KMS-11 (cell line): ENCODE measurements around the gene MYO1A.

ENCODE experiments used
- H2AFZ ChIP-seq: fragments of 200-600 bp; sonication (generic); 2 replicates; pipeline ENCODE4 v1.6.1; 2016; ENCODE audit warnings: antibody characterized with exemption, mixed run types, low read depth
- H3K27ac ChIP-seq: fragments of 200-600 bp; sonication (generic); 2 replicates; pipeline ENCODE4 v1.6.1; 2016; ENCODE audit warnings: mild to moderate bottlenecking, mixed run types
- H3K27me3 ChIP-seq: fragments of 200-600 bp; sonication (generic); 2 replicates; pipeline ENCODE4 v1.6.1; 2017; ENCODE audit warnings: mild to moderate bottlenecking, low read depth, mixed run types, moderate library complexity; ENCODE audit not compliant: insufficient read depth
- H3K36me3 ChIP-seq: fragments of 200-600 bp; sonication (generic); 2 replicates; pipeline ENCODE4 v1.6.1; 2017; ENCODE audit warnings: mild to moderate bottlenecking, mixed run types; ENCODE audit not compliant: insufficient read depth
- H3K4me1 ChIP-seq: fragments of 200-600 bp; sonication (generic); 2 replicates; pipeline ENCODE4 v1.6.1; 2016; ENCODE audit warnings: mild to moderate bottlenecking, low read depth, mixed run types; ENCODE audit not compliant: poor library complexity, severe bottlenecking
- H3K4me2 ChIP-seq: fragments of 200-600 bp; sonication (generic); 2 replicates; pipeline ENCODE4 v1.7.0; 2016; ENCODE audit warnings: mild to moderate bottlenecking, mixed run types
- H3K4me3 ChIP-seq: fragments of 200-600 bp; sonication (generic); IDR thresholded peaks from 2 replicates; pipeline ENCODE4 v1.6.1; 2017; ENCODE audit warnings: low read depth, low read length, mixed read lengths; ENCODE audit not compliant: insufficient read depth
- H3K79me2 ChIP-seq: fragments of 200-600 bp; sonication (generic); 2 replicates; pipeline ENCODE4 v1.6.1; 2016; ENCODE audit warnings: low read depth, mixed run types; ENCODE audit not compliant: insufficient read depth
- H3K9ac ChIP-seq: fragments of 200-600 bp; sonication (generic); 2 replicates; pipeline ENCODE4 v1.6.1; 2016; ENCODE audit warnings: mild to moderate bottlenecking, mixed run types
- H4K20me1 ChIP-seq: fragments of 200-600 bp; sonication (generic); 2 replicates; pipeline ENCODE4 v1.6.1; 2016; ENCODE audit warnings: mild to moderate bottlenecking, mixed run types; ENCODE audit not compliant: insufficient read depth
- TF ChIP-seq, protein P1 (sequence below): fragments of 200-600 bp; sonication (generic); conservative IDR thresholded peaks from 2 replicates; pipeline ENCODE4 v1.6.1; 2017; ENCODE audit warnings: low read depth, mild to moderate bottlenecking, antibody characterized with exemption, low read length, moderate library complexity, mixed read lengths

Gene MYO1A

DNA sequence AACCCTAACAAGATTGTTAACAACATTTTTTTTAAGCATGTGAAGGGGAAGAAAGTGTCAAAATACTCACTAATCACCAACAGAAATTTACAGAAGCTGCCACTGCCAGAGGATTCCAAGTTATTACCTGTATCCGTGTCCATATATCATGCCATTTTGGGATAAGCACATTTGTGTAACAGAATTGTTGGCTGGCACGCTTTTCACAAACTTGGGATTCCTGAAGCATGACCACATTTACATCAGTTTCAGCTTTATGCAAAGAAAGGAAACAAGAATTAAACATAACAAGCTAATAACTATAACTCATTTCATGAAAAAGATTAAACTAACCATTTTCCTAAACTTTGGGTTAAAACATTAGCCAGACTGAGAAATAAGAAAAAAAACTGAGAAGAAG, 22.7 kb upstream of the MYO1A start:
- no peak overlapping the region for H3K4me3 ChIP-seq
- H3K4me2 ChIP-seq: no peak overlapping the region
- TF ChIP-seq, protein P1, sequence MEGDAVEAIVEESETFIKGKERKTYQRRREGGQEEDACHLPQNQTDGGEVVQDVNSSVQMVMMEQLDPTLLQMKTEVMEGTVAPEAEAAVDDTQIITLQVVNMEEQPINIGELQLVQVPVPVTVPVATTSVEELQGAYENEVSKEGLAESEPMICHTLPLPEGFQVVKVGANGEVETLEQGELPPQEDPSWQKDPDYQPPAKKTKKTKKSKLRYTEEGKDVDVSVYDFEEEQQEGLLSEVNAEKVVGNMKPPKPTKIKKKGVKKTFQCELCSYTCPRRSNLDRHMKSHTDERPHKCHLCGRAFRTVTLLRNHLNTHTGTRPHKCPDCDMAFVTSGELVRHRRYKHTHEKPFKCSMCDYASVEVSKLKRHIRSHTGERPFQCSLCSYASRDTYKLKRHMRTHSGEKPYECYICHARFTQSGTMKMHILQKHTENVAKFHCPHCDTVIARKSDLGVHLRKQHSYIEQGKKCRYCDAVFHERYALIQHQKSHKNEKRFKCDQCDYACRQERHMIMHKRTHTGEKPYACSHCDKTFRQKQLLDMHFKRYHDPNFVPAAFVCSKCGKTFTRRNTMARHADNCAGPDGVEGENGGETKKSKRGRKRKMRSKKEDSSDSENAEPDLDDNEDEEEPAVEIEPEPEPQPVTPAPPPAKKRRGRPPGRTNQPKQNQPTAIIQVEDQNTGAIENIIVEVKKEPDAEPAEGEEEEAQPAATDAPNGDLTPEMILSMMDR: no peak
- H2AFZ ChIP-seq: no peak overlapping the region
- no peak overlapping the region for H3K27ac ChIP-seq
- peaks cover 20% of the 10 kb centered on the region for H3K4me1 ChIP-seq
- H3K36me3 ChIP-seq: peaks cover 23% of the 10 kb centered on the region; the same call in 1 of the 2 replicates
- H4K20me1 ChIP-seq: no peaks in the 10 kb centered on the region
- H3K79me2 ChIP-seq: peaks cover 50% of the 10 kb centered on the region
- H3K9ac ChIP-seq: no peak overlapping the region
- H3K27me3 ChIP-seq: no peaks in the 10 kb centered on the region

DNA sequence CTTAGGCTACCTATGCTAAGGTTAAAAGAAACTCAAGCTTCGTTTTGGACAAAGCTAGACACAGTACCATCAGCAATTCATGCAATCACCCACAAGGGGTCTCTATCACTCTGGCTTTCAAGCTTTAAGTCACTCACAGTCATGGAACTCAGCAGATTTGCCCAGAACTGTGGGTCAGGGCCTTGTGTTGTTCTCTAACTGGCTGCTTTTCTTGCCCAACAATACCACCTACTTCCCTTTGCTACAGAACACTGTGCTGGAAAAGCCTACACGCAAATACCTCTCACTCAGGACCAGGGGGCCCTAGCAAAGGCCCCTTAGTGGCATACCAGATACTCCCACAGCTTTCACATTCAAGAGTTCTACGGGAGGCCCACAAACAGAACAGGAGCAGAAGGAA, 19.6 kb upstream of the MYO1A start:
- Histone ChIP-seq H3K4me3 (no peak overlapping the region), H3K36me3 (peaks cover 23% of the 10 kb centered on the region; the same call in 1 of the 2 replicates), H3K79me2 (peaks cover 22% of the 10 kb centered on the region), H4K20me1 (no peaks in the 10 kb centered on the region), H2AFZ (no peak overlapping the region), H3K4me2 (0 out of 2 replicates have a peak overlapping the region, but pooled peaks have one; percentile 1), H3K27ac (peak overlapping the region; percentile 8; the same call in 1 of the 2 replicates), H3K9ac (no peak overlapping the region), H3K27me3 (no peaks in the 10 kb centered on the region), H3K4me1 (peaks cover 25% of the 10 kb centered on the region)
- TF ChIP-seq, protein P1: peak; percentile 99

DNA sequence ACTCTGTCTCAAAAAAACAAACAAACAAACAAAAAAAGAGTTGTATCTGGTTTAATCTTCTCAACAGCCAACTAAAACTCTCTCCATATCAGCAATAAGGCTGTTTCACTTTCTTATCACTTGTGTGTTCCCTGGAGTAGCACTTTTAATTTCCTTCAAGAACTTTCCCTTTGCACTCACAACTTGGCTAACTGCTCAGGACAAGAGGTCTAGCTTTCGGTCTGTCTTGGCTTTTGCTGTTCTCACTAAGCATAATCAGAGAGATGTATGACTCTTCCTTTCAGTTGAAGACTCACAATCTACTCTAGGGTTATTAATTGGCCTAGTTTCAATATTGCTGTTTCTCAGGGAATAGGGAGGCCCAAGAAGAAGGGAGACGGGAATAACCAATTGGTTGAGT, 16.3 kb upstream of the MYO1A start:
- Histone ChIP-seq H3K79me2 (no peaks in the 10 kb centered on the region), H3K27ac (no peak overlapping the region), H3K4me2 (no peak overlapping the region), H3K27me3 (no peaks in the 10 kb centered on the region), H4K20me1 (no peaks in the 10 kb centered on the region), H3K4me3 (no peak overlapping the region), H3K36me3 (peaks cover 17% of the 10 kb centered on the region; the same call in 1 of the 2 replicates), H3K9ac (no peak overlapping the region), H3K4me1 (peaks cover 30% of the 10 kb centered on the region), H2AFZ (no peak overlapping the region)
- TF ChIP-seq, protein P1: no peak

DNA sequence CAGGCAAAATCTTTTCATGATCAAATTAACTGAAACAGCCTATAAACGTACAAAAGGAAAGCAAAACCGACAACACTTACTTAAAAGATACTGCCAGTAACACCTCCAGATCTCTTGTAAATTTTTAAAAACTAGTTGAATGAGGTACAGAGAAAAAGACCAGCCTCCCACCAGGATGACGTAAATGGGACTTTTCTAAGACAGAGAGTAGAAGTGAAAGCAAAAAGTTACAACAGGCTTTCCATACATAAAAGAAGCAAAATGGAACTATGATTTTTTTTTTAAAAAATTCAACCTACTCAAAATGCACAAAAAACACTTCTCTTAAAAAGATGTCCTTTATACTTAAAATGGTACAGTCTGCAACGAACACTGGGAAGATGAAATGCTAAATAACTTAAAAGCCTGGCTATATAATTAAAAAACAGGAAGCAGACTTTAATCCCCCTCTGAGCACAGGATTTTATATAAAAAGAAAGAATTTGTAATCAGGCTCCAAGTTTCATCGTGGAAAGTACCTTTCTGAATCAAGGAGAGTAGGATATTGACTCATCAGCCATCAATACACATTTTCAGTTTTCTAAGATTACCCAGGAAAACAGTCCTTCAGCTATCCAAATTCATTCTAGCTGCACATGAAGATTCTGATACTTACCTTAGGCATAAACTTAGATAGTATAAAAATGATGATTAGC, 14.2 kb upstream of the MYO1A start:
- Histone ChIP-seq H4K20me1 (no peaks in the 10 kb centered on the region), H2AFZ (no peak overlapping the region), H3K36me3 (peaks cover 12% of the 10 kb centered on the region; the same call in 1 of the 2 replicates), H3K27me3 (no peaks in the 10 kb centered on the region), H3K4me1 (peaks cover 21% of the 10 kb centered on the region), H3K4me2 (0 out of 2 replicates have a peak overlapping the region, but pooled peaks have one; percentile 2), H3K4me3 (no peak overlapping the region), H3K9ac (no peak overlapping the region), H3K27ac (peak overlapping the region; percentile 1; the same call in 1 of the 2 replicates), H3K79me2 (no peaks in the 10 kb centered on the region)
- TF ChIP-seq, protein P1: no peak
